GM12874 (cell line): ENCODE results near the gene PHKG1.

Source experiments
- CTCF ChIP-seq: IDR thresholded peaks from 2 replicates; pipeline ENCODE4 v1.5.1; 2011; ENCODE audit warnings: low read depth, mild to moderate bottlenecking, control low read depth, low read length, moderate library complexity; ENCODE audit not compliant: insufficient read depth

PHKG1 gene

GRCh38 chr7:56092789-56093531, at the start of gene PHKG1:
Gene PHKG1 (minus strand): TSS chr7:56092952. CDS start chr7:56088941, 4,011 bp downstream.
- peak; percentile 27 for TF ChIP-seq CTCF

- TF ChIP-seq CTCF = no peak
Measured at GRCh38 chr7:56127241-56127975, 34.7 kb upstream of the PHKG1 start.

GRCh38 chr7:56125831-56126230, 33.1 kb upstream of the PHKG1 start:
- TF ChIP-seq CTCF = no peak

- no peak for TF ChIP-seq CTCF
Measured at GRCh38 chr7:56124981-56125380, 32.2 kb upstream of the PHKG1 start.

GRCh38 chr7:56121440-56121839, 28.7 kb upstream of the PHKG1 start:
- no peak for TF ChIP-seq CTCF

GRCh38 chr7:56115852-56116538, 23.2 kb upstream of the PHKG1 start, which contains the start of gene NUPR2:
Gene NUPR2 (minus strand): TSS chr7:56116417. CDS start chr7:56116314, 103 bp downstream.
- TF ChIP-seq CTCF = no peak

GRCh38 chr7:56110611-56111010, 17.9 kb upstream of the PHKG1 start:
- TF ChIP-seq CTCF = no peak
